T-helper 2 cell (primary cell): Measurements from ENCODE around the gene RNF144A.
A peak's percentile ranks its signal among the peaks of the same experiment; 100 is the strongest.
"Not testable (repeated sequence)": the region's sequence is repeated elsewhere in the genome, so short reads cannot be mapped to it uniquely, and the experiment has no call there.

Experiments used
- DNase-seq, 5 experiments: peaks; one replicate each; pipeline versions ENCODE4 v3.0.0 to v3.0.0-alpha.2; 2012 to 2022

Gene RNF144A

DNA sequence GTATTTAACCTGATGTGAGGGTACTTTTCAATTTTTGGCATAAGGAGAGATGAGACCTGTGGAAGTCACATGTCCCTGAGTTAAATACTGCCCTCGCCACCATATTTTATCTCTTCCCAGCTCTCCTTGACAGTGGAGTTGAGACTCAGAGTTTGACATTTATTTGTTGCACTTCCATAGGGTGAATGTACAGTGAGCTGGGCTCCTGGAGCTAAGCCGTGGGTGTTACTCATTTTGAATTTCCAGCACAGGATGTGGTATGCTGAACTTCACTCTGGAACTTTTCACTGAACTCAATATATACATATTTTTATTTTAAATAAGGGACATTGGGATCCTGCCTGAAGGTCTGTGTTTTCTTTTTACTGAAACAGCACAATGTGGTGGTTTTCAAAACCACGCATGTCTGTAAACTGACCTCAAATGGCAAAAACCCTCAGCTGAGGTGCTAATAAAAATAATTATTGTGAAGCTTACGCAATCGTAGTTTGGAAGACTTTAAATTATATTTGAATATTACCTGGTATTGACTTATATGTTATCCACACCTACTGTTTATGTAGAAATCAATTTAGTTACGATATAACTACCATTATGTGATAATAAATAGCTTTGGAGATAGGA, 12.1 kb downstream of the RNF144A start:
- no peak for DNase-seq

DNA sequence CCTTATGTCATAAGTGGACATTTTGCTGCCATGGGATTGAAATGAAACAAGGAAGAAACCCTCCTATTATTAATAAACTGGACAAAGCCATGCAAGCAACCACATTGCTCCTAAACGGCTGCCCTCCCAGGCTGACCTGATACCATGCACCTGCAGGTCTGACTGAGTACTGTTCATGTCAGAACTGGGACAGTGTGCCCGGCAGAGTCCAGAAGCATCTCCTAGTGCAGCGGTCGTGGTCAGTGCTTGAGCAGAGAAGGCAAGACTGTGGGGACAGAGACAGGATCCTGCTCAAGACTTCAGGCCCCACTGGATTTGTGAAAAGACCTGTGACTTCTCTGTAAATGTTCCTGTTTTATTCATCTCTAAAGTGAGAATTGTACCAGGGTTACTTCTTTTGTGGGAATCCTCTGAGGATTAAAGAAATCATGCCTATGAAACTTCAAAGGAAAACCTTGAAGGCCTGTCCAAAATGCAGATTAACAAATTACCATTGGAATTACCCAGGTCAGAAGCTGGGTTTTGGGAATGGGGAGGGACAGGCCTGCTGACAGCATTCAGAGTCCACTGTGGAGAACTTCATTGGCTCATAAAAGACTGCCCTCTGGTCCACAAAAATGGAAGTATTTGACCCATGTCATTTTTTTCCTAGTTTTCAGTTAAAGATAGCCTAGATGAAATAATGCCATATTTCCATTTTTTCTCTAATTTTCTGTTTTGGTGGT, 13.9 kb downstream of the RNF144A start:
- DNase-seq: no peak

DNA sequence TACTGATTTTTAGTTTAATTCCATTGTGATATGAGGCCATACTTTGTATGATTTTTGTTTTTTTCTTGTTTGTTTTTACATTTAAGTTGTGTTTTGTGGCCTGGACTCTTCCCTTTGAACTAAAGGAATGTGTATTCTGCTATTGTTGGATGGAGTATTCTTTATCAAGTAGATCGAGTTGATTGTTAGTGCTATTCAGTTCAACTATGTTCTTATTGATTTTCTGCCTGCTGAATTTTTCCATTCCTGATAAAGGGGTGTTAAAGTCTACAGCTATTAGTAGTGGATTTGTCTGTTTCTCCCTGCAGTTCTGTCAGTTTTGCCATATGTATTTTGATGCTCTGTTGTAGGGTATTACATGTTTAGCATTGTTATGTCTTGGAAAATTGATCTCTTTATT, 14.5 kb downstream of the RNF144A start:
- no peak for DNase-seq

DNA sequence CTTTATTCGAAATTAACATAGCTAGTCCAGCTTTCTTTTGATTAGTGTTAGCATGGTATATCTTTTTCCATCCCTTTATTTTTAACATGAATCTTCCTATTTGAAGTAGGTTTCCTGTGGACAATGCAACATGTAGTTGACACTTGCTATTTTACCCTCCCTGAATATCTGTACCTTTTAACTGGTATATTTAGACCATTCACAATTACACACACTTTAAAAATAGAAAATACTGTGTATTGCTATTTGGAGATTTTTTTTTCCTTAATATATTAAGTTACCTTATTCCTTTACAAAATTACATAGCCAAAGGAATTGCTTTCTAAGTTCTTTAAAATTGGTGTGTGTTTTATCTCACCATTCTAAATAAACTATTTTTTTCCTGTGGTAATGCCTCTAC, 15.0 kb downstream of the RNF144A start:
- no peak for DNase-seq

DNA sequence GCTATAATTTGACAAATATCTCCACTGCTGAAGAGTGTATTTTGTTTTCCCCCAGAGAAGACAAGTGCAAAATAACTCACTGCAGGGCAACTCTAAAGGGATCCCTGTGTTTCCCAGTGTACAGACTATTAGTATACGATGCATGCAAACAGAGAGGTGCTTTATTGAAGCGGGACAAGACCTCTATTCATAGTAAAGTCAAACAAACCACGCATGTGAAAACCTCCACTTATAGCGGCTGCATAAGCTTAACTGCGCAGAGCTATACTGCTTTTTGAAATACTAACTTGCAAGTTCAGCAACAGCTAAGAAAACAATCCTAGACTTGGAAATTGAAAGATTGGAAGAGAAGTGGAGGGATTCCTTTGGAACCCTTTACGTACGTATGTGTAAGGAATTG, 15.6 kb downstream of the RNF144A start:
- no peak for DNase-seq

DNA sequence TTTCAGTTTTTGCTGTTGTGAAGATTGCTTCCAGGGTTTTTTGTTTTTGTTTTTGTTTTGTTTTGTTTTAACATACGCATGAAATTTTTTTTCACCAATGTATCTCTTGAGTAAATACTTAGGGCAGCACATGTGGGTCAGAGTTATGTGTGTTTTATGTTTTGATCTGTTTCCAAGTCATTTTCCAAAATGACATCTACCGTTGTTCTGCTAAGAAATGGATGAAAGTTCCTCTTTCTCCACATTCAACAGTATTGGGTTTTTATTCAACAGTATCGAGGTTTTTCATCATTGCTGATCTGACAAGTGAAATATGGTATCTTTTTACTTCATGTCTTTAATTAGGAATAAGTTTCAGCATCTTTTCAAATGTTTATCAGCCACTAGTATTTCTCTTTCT, 16.7 kb downstream of the RNF144A start:
- DNase-seq: no peak

DNA sequence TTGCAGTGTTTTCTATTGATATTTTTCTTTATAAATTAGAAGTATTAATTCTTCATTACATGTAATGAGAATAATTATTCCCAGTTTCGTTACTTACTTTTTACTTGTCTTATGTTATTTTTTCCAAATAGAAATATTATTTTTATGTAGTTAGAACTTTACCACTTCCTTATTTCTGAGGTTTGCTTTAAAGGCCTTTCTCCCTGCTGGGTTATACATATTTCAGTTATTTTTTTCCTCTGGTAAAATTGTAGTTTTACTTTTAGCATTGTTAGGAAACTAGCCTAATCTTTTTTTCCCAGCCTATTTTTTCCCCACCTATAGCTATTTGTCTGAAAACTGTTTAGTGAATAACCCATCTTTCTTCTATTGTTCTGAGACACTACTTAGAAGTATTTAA, 17.1 kb downstream of the RNF144A start:
- no peak for DNase-seq

DNA sequence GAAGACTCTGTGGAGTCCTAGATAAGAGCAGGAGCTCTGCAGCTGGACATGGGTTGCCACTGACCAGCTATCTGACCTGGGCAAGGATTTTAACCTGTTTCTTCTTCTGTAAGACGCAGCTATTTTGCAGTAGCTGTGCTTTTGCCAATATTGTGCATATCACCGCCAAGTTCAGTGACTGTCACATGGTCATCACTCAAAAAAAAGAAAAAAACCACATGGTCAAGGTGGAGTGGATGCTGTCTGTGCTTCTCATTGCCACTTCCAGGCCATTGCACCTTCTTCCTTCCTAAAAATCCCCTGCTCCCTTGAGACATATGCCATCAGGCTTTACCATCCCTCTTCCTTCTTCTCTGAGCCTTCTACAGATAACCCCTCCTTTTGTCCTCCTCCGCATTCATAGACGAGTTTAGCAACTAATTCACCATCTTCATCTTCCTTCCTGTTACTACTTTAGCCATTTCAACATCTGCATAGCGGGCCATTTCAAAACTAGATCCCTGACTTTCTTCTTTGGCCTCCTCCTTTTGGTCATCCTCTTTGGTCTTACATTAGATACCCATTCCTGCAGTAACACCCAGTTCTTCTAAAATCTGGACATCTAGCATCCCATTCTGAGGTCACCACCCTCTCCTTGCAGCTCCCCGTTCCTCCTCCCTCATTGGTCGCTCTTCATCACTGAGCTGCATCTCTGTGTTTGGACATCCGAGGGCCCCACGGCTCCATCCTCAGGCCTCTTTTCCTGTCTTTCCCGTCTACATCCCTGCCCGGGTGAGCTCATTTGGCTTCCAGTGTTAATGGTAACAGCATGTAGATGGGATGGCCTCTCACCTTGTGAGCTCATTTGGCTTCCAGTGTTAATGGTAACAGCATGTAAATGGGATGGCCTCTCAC, 17.8 kb downstream of the RNF144A start:
- no peak for DNase-seq

DNA sequence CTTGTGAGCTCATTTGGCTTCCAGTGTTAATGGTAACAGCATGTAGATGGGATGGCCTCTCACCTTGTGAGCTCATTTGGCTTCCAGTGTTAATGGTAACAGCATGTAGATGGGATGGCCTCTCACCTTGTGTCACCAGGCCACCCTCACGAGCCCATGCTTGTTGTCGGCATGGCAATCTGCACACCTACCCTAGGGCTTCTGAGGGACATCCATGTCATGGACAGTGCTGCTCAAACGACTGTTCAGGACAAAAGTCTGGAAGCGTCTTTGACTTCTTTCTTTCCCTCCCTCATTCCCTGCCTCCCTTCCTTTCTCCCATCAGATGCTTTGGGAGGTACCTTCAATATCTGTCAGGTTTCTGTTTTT, 18.4 kb downstream of the RNF144A start:
- DNase-seq: not testable (repeated sequence)

DNA sequence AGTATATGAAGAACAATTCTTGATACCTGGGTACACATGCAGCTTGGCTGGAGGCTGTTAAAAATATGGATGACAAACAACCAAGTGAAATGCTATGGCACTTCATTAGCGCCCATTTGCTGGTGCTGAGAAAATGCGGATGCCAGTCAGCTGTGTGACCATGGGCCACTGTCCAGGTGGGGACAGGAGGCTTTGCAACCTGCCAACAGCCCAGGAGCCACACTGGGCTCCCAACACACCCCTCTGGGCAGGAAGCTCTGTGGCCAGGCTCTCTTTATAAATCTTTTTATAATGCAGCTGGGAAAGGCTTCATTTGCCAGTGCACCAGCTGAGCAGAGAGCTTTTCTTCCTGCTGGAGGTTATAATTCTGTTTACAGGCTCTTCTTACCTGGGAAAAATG, 19.9 kb downstream of the RNF144A start:
- DNase-seq: no peak

DNA sequence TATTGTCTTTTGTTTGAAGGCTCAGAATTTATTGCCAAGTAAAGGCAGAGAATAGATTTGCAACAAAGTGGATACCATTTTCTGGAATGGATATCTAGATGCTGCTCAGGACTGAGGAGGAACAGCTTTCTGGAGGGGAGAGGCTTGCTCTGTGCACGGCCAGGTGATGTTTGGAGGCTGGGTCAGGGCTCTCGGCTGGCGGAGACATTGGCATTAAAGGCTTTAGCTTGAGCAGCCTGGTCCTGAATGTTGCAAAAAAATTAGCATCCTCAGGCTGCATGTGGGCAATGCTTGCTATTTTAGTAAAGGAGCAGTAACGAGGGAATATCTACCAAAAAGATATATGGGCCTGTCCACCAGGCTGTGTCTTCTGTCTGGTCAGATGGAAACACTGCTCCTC, 20.4 kb downstream of the RNF144A start:
- DNase-seq: no peak

DNA sequence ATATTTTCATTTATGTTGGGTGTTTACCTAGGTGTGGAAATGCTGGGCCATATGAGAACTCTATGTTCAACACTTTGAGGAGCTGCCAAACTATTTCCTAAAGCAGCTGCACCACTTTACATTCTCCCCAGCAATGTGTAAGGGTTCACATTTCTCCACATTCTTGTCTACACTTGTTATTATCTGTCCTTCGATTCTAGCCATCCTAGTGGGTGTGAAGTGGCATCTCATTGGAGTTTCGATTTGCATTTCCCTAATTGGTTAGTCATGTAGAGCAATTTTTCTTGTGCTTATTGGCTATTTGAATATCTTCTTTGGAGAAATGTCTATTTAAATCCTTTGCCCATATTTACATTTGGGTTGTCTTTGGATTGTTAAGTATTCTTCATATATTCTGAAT, 21.9 kb downstream of the RNF144A start:
- DNase-seq: no peak

DNA sequence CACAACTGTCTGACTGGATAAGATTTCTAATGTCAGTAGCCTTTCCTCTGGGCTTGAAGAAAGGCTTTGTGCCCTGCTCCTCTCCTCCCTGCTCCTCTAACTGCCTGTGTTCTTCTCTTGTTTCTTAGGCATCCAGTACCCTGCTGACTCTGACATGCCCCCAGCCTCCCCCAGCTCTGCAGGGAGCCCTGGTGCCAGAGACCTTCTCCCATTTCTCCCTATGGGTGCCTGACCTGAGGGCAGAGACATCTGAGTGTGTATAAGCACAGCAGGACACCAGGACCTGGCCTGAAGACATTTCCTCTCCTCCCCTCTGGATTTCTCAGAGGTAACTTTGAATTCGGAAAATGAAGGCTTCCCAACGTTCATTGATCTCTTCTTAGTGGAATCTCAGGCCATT, 23.6 kb downstream of the RNF144A start:
- no peak for DNase-seq

DNA sequence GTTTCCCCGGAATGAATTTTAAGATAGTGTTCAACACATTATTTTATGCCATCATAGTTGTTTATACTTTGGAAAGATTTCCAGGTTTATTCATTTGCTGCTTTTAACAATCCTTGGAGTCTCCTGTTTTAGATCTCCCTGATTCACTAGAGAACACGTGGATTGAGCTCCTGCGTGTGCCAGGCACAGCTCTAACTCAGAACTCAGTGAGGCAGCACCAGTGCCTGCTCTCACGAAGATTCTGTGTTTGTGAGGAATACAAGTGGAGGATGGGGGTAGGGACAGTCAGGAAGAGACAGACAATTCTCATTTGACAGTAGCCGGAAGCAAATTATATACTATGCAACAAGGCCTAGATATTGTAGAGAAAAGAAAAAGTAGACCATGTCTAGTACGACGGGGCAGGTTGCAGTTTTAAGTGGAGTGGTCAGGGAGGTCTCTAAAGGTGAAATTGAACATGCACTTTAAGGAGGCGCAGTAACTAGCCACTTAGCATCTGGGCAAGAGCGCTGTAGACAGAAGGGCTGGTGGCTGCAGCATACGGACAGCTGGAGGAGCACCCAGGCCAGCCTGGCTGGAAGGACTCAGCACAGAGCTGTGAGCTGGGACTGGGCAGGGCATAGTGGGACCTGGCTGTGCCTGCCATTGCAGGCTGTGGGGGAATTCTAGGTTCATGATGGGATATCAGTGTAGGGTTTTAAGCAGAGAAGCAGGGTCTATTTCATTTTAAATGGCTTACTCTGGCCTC, 24.3 kb downstream of the RNF144A start:
- DNase-seq: no peak

DNA sequence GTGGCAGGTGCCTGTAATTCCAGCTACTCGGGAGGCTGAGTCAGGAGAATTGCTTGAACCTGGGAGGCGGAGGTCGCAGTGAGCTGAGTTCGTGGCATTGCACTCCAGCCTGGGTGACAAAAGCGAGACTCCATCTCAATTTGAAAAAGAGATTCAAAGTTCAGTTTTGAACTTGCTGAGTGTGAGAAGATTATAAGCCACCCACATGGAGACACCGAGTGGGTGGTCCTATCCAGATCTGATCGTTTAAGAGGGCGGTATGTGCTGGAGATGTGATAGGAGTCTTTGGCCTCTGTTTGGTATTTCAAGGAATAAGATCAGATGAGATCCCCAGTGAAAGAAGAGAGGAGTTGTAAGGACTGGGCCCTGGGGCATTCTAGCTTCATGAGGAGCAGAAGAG, 25.6 kb downstream of the RNF144A start:
- DNase-seq: no peak

DNA sequence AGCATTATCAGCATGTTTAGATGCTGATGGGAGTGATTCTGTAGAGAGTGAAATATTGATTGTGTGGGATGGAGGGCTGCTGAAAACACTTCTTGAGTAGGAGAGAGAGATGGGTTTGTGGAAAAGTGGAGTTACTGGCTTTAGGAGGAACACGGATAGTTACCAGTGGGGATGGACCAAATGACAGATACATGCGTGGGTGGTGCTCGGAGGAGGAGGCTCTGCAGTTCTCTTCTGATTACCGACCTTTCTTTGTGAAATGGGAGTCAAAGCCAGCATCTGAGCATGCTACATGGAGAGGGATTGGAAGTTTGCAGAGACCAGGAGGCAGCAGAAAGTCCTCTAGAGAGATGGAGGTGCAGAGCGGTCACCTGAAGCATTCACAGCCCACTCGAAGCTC, 26.3 kb downstream of the RNF144A start:
- DNase-seq: no peak

DNA sequence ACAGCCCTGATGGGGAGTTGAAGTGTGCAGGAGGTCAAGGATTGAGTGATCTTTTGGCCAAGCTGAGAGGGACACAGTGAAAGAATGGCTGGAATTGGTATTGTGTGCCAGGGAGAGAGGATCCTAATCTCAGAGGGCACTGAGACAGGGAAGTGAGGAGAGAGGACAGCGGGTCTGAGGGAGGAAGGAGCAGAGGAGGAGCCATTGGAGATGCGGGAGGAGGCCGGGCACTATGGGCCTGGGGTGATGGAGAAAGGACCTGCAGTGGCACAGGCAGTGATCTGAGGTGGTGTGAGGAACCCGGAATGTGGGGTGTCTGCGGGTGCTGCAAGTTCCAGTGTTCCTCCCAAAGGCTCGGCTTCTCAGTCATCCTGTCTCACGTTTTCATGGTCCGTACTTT, 26.8 kb downstream of the RNF144A start:
- DNase-seq: no peak

DNA sequence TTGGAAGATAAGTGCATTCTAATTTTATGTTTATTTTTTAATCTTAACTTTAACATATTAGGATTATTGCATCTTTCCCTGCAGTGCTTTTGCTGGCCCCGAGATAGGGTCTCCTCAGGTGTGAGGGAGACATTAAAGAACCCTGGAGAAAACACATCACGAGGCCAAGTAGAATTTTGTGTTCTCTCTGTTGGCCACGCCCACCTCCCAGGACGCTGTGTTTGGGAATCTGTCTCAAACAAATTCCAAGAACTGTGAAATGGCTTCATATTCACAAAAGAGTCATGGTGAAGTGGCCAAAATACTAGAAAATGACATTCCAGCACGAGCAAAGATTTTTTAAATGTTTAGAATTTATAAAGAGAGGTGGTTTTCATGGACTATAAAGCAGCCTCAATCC, 27.3 kb downstream of the RNF144A start:
- no peak for DNase-seq

DNA sequence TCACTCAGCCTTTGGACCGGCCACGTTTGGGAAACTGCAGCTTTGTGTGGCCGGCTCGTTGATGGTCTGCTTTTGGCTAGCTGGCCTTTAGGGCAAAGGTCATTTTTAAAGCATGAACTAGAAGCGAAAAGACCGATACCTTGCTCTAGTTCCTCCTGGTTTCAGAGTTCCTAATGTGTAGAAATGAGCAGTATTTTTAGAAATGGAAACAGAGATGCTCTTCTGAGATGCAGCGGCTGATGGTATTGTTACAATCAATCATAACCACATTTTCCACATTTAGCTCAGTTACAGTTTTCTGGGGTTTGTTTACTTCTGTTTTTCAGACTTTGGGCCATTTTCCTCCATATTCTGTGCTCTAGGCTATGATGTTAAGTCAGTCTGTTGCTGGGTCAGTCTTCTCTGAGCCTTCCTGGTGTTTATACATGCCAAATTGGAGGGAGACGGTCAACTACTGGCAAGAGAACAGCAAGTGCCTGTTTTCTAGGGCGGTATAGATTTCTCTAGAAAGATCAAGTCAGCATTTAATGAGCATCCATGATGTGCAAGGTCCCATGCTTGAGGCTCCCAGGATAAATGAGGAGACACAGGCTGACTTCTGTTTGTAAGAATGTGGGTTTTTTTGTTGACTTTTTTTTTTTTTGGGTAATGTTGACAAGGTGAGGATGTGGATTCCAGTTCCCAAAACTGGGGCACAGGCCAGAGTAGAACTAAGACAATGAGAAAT, 28.0 kb downstream of the RNF144A start:
- DNase-seq: peak in 1 of 5 experiments; percentile 9

DNA sequence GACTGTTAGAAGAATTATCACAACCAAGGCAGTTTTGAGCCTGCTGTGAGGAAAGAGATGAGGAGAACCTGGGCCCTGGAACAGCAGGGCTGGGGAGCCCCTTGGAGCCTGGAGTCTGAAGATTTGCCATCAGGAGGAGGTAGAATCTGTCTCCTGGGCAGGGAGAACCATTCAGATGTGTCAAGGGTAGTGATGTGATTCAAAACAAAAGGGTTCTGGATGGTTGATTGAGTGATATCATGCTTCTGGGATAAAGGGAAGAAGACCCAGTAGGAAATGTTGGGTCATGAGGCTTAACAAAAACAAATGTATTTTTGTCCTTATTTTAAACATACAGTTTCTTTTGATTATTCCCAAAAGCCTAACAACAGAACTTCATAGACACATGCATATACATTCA, 28.6 kb downstream of the RNF144A start:
- no peak for DNase-seq

DNA sequence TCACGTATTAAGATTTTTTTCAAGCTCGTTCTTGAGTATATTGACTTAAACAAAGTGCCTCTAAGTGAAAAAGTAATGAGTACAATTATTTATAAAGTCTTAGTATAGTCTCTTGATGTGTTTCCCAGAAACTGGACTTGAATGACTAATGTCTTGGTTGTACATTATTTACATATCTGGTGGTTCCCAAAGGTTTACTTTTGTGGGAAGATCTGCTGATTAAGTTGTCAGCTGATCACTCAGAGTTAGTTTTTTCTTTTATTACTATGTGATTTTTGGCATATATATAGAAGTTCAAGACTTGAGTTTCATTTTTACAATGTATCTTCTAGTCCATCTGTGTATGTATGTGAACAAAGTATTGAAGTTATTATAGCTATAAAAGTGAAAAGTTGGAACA, 29.5 kb downstream of the RNF144A start:
- peak in 1 of 5 experiments; percentile 29 for DNase-seq

DNA sequence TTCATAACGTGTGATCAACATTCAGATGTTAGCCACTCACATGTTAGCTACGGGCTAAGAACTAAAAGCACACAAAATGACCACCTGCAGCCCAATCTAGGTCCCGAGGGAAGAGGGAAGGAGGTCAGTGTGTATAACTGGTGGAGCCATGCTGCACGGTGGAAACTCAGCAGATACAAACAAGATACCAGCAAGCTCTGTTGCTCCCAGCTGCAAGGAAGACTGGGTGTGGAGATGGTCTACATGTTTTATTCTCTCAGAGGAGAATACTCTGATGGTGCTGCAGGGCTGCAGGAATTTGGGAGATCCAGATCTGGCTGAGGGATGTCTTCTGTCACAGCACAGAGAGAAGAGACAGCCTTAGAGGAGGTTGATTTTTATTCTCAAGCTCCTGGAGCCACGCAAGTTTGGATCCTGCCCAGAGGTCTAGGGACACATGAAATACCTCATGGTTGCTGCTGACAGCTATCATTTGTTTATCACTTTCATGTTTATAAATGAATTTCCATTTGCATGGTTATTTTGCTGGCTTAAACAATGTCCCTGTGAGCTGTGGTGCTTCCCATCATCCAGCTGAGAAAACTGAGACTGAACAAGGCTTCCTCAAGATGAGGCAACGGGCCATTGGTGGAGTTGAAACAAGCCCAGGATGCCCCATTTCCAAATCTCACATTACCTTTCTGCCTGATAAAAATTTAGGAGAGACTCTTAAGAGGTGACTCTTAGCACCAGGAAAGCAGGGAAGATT, 30.9 kb downstream of the RNF144A start:
- no peak for DNase-seq
